Effector CD8-positive, alpha-beta T cell (primary cell): ENCODE measurements around the gene RP2.

Source experiments
- DNase-seq: peaks from one replicate; lab custom pipeline; 2025; lab: John Stamatoyannopoulos, UW

The RP2 gene

GRCh38 chrX:46841346-46841745, 4.5 kb downstream of the RP2 start:
- DNase-seq = no peak

DNA sequence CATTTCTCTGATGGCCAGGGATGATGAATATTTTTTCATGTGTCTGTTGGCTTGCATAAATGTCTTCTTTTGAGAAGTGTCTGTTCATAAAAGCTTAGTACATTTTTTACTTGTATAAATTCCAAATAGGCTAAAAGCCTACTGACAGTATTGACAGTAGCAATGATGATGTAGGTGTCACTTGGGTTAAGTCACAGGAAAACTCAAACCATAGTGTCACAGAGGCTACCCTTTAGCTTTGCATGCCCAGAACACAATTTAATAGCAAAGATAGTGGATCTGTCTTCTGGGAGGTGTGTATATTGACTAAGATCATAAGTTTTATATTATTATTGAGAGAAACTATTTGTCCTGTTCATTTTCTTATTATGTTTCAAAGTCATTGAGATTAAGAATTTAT, 8.1 kb downstream of the RP2 start:
- no peak for DNase-seq

GRCh38 chrX:46849933-46850332, 13.1 kb downstream of the RP2 start:
- no peak for DNase-seq

- DNase-seq = no peak
Observed at GRCh38 chrX:46850771-46851170, 13.9 kb downstream of the RP2 start.

GRCh38 chrX:46856483-46856882, 19.6 kb downstream of the RP2 start:
- no peak for DNase-seq

- no peak for DNase-seq
Observed at GRCh38 chrX:46860557-46860956, 23.7 kb downstream of the RP2 start.

DNA sequence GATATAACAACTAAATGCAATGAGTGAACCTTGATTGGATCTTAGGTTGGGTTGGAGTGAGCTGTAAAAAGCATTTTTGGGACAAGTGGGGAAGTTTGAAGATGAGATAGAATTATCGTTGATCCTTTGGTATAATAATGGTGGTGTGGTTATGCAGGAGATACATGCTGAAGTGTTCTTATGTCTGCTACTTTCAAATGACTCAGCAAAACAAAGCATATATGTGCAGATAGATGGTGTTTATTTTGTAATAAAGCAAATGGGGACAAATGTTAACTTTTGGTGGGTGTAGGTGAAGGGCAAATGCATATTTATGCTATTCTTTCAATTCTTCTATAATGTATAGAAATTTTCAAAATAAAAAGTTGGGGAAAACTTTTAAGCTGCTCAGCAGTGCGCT, 26.2 kb downstream of the RP2 start:
- DNase-seq = no peak

DNA sequence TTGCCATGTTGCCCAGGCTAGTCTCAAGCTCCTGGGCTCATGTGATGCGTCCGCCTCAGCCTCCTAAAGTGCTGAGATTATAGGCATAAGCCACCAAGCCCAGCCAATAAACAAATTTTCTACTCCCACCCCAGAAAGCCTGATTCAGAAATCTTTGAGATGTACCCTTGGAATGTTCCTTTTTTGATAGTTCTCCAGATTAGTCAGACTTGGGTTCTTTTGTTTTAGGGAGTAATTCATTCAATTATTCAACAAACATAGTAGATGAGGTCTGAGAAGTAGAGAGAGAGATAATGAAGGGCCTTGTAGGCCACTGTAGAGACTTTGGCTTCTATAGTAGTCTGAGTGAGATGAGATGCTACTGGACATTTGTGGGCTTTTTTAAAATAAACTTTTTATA, 27.8 kb downstream of the RP2 start:
- no peak for DNase-seq

GRCh38 chrX:46865281-46865680, 28.4 kb downstream of the RP2 start:
- DNase-seq = no peak

DNA sequence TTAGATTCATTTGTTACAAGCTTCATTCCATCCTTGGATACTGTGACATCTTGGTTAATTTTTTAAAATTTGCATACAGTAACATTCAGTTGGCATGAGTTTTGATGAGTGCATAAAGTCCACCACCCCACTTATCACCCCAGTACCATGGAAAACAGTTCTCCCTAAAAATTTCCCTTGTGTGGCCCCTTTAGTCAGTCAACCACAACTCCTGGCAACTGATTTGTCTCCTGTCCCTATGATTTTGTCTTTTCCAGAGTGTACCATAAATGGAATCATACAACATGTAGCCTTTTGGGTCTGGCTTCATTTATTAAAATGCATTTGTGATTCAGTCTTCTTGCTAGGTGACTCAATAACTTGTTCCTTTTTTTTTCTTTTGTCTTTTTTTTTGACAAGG, 29.9 kb downstream of the RP2 start:
- DNase-seq = no peak

DNA sequence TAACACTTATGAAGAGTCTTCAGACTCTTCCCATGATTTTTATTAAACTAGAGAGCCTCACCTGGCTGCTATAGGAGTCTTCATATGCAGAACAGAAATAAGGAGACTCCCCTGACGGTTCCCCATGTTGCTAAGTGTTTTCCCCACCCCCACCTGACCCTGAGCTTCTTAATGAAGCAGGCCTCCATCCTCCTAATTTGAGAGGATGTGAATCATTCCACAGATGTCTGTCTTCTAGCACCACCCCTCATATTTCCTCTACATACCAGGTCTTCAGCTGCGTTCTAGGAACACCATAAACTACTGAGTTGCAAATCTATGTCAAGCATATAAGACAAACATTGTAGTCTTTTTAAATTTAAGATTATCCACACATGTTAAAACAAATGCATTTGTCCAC, 36.9 kb downstream of the RP2 start:
- no peak for DNase-seq

- DNase-seq = no peak
Observed at GRCh38 chrX:46876901-46877300, 40.1 kb downstream of the RP2 start.

DNA sequence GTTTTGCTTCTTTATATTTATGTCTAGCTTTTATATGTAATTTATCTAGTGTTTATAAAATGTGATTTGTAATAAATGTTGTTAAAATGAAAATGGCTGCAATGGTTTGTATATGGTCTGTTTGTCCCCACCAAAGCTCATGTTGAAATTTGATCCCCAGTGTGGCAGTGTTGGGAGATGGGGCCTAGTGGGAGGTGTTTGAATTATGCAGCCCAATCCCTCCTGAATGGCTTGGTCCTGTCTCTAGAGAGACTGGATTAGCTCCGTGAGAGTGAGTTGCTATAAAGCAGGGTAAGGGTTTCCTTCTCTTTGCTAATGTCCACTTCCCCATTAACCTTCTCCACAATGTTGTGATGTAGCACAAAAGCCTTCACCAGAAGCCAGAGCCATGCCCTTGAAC, 45.4 kb downstream of the RP2 start:
- DNase-seq = no peak

DNA sequence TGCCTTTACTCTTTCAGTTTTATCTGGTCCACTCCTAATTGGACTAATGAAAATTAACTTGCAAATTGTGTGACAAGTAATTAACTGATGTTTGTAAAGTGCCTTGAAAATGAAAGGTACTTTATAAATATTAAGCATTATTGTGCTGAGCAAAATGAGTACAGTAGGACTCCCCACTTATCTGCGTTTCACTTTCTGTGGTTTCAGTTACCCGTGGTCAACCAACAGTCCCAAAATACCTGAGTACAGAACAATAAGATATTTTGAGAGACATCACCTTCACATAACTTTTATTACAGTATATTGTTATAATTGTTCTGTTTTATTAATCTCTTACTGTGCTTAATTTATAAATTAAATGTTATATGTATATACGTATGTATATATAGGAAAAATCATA, 48.0 kb downstream of the RP2 start:
- DNase-seq = no peak

DNA sequence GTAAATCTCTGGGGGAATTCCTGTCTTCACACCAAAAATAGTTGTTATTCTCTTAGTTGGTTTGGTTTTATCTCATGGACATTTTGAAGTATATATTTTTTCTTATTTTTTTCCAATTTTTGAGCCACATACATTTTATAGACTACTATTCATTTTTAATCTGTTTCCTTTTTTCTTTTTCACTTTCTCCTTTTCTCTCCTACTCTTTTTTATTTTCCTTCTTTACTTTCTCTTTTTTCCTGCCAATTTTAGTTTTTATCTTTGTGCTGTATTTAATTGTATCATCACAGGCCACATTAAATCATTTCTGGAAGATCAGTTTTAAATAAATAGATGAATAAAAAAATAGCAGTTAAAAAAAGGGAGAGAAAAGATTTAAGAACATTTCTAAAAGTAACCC, 61.4 kb downstream of the RP2 start:
- no peak for DNase-seq

DNA sequence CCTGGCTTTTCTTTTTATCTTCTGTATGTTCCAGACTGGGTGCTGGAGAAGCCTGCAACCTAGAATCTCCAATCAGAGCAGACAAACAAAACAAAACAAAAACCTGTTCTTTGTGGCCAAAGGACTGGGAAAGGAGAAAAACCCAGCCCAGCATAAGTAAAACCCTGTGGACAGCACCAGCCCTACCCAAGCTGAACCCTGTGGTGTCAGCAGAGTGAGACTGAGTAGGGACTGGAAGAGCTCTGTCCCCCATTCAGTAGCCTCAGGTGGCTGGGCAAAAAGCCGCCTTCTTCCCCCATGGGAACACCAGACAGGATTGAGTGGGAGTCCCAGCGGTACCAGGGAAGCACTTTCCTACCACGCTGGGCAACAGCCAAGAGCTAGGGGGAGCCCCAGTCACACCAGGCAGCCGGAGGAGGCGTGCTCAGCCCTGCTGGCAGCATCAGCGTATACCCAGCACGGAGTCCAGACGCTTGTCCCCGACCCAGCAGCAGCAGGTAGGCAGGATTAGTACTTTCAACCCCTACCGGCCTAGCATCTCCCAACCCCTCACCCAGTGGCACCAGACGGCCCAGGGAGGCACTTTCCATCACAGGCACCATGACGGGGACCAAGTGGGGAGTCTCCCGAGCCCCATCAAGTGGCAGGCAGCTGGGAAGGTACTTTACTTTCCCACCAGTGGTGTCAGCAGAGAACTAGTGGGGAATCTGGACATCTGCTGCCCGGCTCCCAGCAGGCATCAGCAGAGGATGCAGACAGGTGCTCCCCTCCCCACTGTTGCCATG, 66.8 kb downstream of the RP2 start:
- peak; percentile 9 for DNase-seq

- no peak for DNase-seq
Observed at GRCh38 chrX:46904626-46905025, 67.8 kb downstream of the RP2 start.

DNA sequence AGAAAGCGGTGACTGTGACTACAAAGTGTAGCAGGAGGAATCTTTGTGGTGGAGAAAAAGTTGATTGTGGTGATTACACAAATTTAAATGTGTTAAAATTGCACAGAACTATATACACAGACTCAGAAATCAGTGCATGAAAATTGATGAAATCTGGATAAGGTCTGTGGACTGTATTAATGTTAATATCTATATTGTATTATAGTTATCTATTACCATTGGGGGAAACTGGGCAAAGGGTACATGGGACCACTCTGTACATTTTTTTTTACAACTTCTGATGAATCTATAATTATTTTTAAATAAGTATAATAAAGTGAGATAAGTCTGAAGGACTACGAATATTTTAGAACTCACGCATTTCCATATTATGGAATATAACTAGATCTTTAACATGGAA, 73.6 kb downstream of the RP2 start:
- no peak for DNase-seq

GRCh38 chrX:46912098-46912602, 75.3 kb downstream of the RP2 start, which contains the start of gene JADE3:
Gene JADE3, plus strand, starts transcription at chrX:46912421. Its CDS starts 72,474 bp downstream, at chrX:46984895.
- peak; percentile 0 for DNase-seq

- DNase-seq = no peak
Observed at GRCh38 chrX:46912603-46913491, 76.0 kb downstream of the RP2 start.

DNA sequence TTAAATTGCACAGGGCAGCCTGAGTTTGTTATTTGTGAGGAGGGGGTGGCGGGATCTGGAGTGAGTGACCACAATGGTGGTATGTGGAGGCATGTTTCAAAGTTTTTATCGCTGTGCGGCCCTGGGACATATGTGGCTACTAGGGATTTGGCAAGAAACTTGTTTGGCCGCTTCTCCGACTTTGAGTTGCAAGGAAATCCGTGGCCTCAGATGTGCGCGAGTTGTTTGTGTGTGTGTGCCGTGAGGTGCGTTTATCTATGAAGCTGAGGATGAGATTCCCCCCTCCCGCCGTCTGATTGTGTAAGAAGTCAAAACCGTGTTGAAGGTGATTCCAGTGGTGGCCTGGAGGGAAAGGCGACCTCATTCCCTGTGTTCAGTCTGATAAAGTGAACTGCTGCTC, 76.8 kb downstream of the RP2 start:
- DNase-seq = no peak

DNA sequence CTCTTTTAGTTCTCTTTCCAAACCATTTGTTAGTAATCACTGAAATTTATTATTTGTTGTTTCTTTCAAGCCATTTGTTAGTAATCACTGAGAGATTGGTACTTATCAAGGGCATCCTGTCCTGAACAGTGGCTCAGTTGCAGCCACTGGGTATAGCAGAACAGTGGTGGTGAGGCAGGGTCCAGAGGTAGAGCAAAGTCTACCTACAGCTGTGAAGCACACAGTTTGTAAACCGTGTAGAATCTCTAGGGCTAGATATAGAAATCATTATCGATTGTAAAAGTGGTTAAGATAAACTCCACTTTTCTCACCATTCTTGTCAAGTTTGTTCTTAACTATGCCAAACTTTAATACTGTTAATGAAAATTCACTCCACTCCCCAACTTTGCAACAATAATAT, 79.4 kb downstream of the RP2 start:
- DNase-seq = no peak

- DNase-seq = no peak
Observed at GRCh38 chrX:46917622-46918021, 80.8 kb downstream of the RP2 start.
